ENCODE measurements around the gene NUBPL.
A peak's percentile ranks its signal among the peaks of the same experiment; 100 is the strongest.

NUBPL gene

GRCh38 chr14:31556191-31556590 lies 5.0 kb upstream of the NUBPL start:
- no peak overlapping the region for H3K4me3 ChIP-seq (ENCODE audit: low read depth, low read length)
- CTCF ChIA-PET: interaction anchor here (1.3 kb wide), 1 partner anchor 10 kb away, joined by 4 read pairs; no protein-coding TSS in a partner anchor
- POLR2A ChIA-PET: no interaction called here
- TF ChIP-seq CTCF (IDR thresholded peaks at IDR 0.05; ENCODE audit: insufficient read depth, low read length, missing control alignments): no peak
- no peak for DNase-seq (ENCODE audit: low read depth, low spot score)

GRCh38 chr14:31559939-31560338 lies 1.3 kb upstream of the NUBPL start:
- no peak for DNase-seq (ENCODE audit: low read depth, low spot score)
- TF ChIP-seq CTCF (IDR thresholded peaks at IDR 0.05; ENCODE audit: insufficient read depth, low read length, missing control alignments): no peak
- CTCF ChIA-PET: no interaction called here
- no peak overlapping the region for H3K4me3 ChIP-seq (ENCODE audit: low read depth, low read length)
- POLR2A ChIA-PET: no interaction called here

- no peak for TF ChIP-seq CTCF (IDR thresholded peaks at IDR 0.05; ENCODE audit: insufficient read depth, low read length, missing control alignments)
- DNase-seq (ENCODE audit: low read depth, low spot score): no peak
- ChIA-PET CTCF (no interaction called here), POLR2A (no interaction called here)
- peak overlapping the region; percentile 85 for H3K4me3 ChIP-seq (ENCODE audit: low read depth, low read length)
Observed at GRCh38 chr14:31560759-31561154, 447 bp upstream of the NUBPL start.

- TF ChIP-seq CTCF (IDR thresholded peaks at IDR 0.05; ENCODE audit: insufficient read depth, low read length, missing control alignments): no peak
- no peak for DNase-seq (ENCODE audit: low read depth, low spot score)
- ChIA-PET POLR2A (interaction anchor here (0.7 kb wide), 1 partner anchor 592 kb away, joined by 4 read pairs; no protein-coding TSS in a partner anchor), CTCF (no interaction called here)
- no peak overlapping the region for H3K4me3 ChIP-seq (ENCODE audit: low read depth, low read length)
Observed at GRCh38 chr14:31564194-31564593, 3.0 kb downstream of the NUBPL start.

- POLR2A ChIA-PET: no interaction called here
- H3K4me3 ChIP-seq (ENCODE audit: low read depth, low read length): no peak overlapping the region
- DNase-seq (ENCODE audit: low read depth, low spot score): no peak
- no peak for TF ChIP-seq CTCF (IDR thresholded peaks at IDR 0.05; ENCODE audit: insufficient read depth, low read length, missing control alignments)
- CTCF ChIA-PET: no interaction called here
Observed at GRCh38 chr14:31566456-31566855, 5.3 kb downstream of the NUBPL start.

- POLR2A ChIA-PET: no interaction called here
- DNase-seq (ENCODE audit: low read depth, low spot score): no peak
- CTCF ChIA-PET: no interaction called here
- no peak overlapping the region for H3K4me3 ChIP-seq (ENCODE audit: low read depth, low read length)
- TF ChIP-seq CTCF (IDR thresholded peaks at IDR 0.05; ENCODE audit: insufficient read depth, low read length, missing control alignments): no peak
Observed at GRCh38 chr14:31567655-31568054, 6.5 kb downstream of the NUBPL start.

Measured in AG04449 (cell line).